ENCODE data around the gene GOLGA6L25.
"Not testable (repeated sequence)": the region's sequence is repeated elsewhere in the genome, so short reads cannot be mapped to it uniquely, and the experiment has no call there.

The GOLGA6L25 gene

DNA sequence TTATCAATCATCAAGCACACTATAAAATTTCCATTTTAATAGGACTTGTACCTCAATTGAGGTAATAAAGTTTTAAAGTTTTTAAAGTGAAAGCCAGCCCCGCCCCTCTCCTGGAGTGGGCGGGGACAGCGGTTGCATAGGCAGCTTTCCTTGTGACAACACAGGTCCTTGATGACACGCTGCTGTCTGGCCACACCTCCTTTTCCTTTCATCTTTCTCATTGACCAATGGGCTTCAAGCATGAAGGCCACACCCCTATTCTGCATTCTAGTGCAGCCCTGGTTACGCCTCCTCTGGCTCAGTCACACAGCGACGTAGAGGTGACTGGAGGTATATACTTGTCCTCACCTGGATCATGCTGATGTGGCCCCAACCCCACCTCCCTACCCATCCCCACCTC lies at the start of gene GOLGA6L25:
TSS of gene GOLGA6L25 (plus strand) at position 301 of the 400 bp plus-strand sequence. CDS start at position 362, 61 bp downstream.
- DNase-seq (ENCODE audit: low read depth): not testable (repeated sequence)

- DNase-seq (ENCODE audit: low read depth): not testable (repeated sequence)
Observed at GRCh38 chr15:28508217-28508889, 45.0 kb upstream of the GOLGA6L25 start.

DNA sequence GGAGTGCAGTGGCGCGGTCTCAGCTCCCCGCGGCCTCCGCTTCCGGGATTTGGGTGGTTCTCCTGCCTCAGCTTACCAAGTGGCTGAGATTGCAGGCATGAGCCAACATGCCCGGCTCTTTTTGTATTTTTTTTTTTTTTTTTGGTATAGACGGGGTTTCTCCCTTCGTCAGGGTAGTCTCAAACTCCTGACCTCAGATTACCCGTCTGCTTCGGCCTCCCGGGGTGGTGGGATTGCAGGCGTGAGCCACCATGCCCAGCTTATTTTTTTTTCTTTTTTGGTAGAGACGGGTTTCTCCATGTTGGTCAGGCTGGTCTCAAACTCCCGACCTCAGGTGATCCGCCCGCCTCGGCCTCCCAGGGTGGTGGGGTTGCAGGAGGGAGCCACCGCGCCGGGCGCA lies 39.2 kb upstream of the GOLGA6L25 start:
- DNase-seq (ENCODE audit: low read depth): not testable (repeated sequence)

- not testable (repeated sequence) for DNase-seq (ENCODE audit: low read depth)
Observed at GRCh38 chr15:28515208-28515607, 38.2 kb upstream of the GOLGA6L25 start.

DNA sequence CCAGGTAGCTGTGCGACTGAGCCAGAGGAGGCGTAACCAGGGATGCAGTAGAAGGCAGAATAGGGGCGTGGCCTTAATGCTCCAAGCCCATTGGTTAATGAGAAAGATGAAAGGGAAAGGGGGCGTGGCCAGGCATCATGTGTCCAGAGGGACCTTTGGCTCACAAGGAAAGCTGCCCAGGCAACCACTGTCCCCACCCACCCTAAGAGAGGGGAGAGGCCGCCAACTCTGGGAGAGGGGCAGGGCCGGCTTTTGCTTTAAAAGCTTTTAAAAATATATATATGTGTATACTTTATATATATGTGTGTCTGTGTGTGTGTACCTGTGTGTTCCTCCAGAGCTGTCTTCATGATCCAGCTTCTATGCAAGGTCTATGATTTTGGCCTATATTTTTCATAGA lies 20.4 kb upstream of the GOLGA6L25 start, which contains the start of gene GOLGA8G:
TSS of gene GOLGA8G (minus strand) at position 18 of the 400 bp plus-strand sequence. CDS start 62 bp downstream, outside the sequence.
- not testable (repeated sequence) for DNase-seq (ENCODE audit: low read depth)

DNA sequence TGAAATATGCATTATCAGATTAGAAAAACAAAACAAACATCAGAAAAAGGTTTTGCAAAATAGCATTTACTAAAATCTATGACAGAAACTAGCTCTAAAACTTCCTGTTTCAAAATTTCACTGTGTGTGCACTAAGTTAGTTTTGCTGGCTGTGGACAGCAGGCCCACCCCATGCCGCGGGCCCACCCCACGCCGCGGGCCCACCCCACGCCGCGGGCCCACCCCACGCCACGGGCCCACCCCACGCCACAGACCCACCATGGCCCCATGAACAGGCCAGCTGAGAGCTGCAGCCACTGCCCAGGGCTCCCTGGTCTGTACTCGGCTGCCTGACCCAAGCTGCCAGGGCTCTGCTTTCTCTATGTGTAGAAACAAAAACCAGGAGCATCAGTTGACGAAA lies 20.0 kb downstream of the GOLGA6L25 start:
- not testable (repeated sequence) for DNase-seq (ENCODE audit: low read depth)

GRCh38 chr15:28588977-28589606 lies 35.7 kb downstream of the GOLGA6L25 start:
- not testable (repeated sequence) for DNase-seq (ENCODE audit: low read depth)

- not testable (repeated sequence) for DNase-seq (ENCODE audit: low read depth)
Observed at GRCh38 chr15:28589769-28590168, 36.4 kb downstream of the GOLGA6L25 start.

DNA sequence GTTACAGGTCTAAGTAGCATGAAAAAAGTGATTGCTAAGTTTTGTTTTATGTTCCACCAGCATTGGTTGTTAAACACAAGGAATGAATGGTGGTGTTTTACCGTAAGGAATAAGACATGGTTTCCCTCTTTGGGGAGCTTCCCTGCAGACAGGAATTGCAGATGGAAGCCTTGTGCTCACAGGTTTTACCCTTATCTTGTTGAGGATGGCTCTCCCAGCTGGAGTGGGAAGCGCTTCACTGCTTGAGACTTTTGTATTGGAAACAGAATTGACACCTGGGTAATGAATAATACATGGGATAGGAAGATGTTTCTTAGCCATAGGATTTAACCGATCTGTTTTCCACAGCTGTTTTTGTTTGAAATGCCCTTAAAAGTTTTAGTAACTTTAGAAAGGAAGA lies 39.0 kb downstream of the GOLGA6L25 start:
- not testable (repeated sequence) for DNase-seq (ENCODE audit: low read depth)

- DNase-seq (ENCODE audit: low read depth): not testable (repeated sequence)
Observed at GRCh38 chr15:28593424-28594129, 40.2 kb downstream of the GOLGA6L25 start.

GRCh38 chr15:28597471-28597870 lies 44.1 kb downstream of the GOLGA6L25 start:
- not testable (repeated sequence) for DNase-seq (ENCODE audit: low read depth)

GRCh38 chr15:28598209-28598608 lies 44.8 kb downstream of the GOLGA6L25 start:
- not testable (repeated sequence) for DNase-seq (ENCODE audit: low read depth)

DNA sequence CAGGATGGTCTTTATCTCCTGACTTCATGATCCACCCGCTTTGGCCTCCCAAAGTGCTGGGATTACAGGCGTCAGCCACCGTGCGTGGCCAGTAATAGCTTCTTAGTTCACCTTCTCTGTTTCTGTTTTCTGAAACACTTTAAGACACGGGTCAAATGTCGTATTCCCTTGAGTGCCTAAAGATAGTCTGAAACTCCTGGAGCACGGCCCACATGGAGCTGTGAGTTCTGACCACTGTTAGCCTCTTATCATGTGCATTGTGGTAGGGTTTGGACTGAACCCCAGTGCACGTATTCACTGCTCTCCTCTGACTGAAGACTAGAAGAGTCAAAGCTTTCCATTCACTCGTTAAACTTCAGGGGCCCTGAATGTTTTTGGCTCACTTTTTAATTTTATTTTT lies 48.8 kb downstream of the GOLGA6L25 start:
- DNase-seq (ENCODE audit: low read depth): not testable (repeated sequence)

All from HS-5 (cell line).